ENCODE results near the gene CDH23.

Gene CDH23

GRCh38 chr10:71713135-71714030 lies 316.7 kb downstream of the CDH23 start:
- peak; percentile 87 to 90 for DNase-seq

GRCh38 chr10:71714031-71714410 lies 317.3 kb downstream of the CDH23 start:
- no peak for DNase-seq

- no peak for DNase-seq
Observed at GRCh38 chr10:71714592-71714991, 317.9 kb downstream of the CDH23 start.

GRCh38 chr10:71715026-71715425 lies 318.3 kb downstream of the CDH23 start:
- DNase-seq, result no peak

- DNase-seq, result no peak
Observed at GRCh38 chr10:71715860-71716259, 319.1 kb downstream of the CDH23 start.

- no peak for DNase-seq
Observed at GRCh38 chr10:71716426-71716825, 319.7 kb downstream of the CDH23 start.

GRCh38 chr10:71717056-71717455 lies 320.3 kb downstream of the CDH23 start:
- DNase-seq, result no peak

GRCh38 chr10:71717551-71717951 lies 320.8 kb downstream of the CDH23 start:
- no peak for DNase-seq

GRCh38 chr10:71718165-71718698 lies 321.5 kb downstream of the CDH23 start:
- no peak for DNase-seq

- no peak for DNase-seq
Observed at GRCh38 chr10:71719042-71719441, 322.3 kb downstream of the CDH23 start.

GRCh38 chr10:71719464-71720201 lies 322.9 kb downstream of the CDH23 start, which contains the start of gene C10orf105:
Gene C10orf105 (minus strand): TSS chr10:71719778. CDS start chr10:71716337, 3,441 bp downstream.
- no peak for DNase-seq

- DNase-seq, result no peak
Observed at GRCh38 chr10:71720288-71720687, 323.6 kb downstream of the CDH23 start.

GRCh38 chr10:71721313-71721712 lies 324.6 kb downstream of the CDH23 start:
- no peak for DNase-seq

GRCh38 chr10:71722849-71723248 lies 326.1 kb downstream of the CDH23 start:
- no peak for DNase-seq

GRCh38 chr10:71723311-71723710 lies 326.6 kb downstream of the CDH23 start:
- DNase-seq, result no peak

- no peak for DNase-seq
Observed at GRCh38 chr10:71724539-71724938, 327.8 kb downstream of the CDH23 start.

- DNase-seq, result no peak
Observed at GRCh38 chr10:71725249-71725648, 328.5 kb downstream of the CDH23 start.

GRCh38 chr10:71725998-71726579 lies 329.4 kb downstream of the CDH23 start:
- DNase-seq, result peak; percentile 53 to 56

GRCh38 chr10:71726580-71727104 lies 329.9 kb downstream of the CDH23 start:
- DNase-seq, result no peak

- peak in 1 of 2 donors; percentile 69 for DNase-seq
Observed at GRCh38 chr10:71727105-71727737, 330.5 kb downstream of the CDH23 start.

- DNase-seq, result peak; percentile 62 to 88
Observed at GRCh38 chr10:71727738-71728737, 331.3 kb downstream of the CDH23 start.
